Neutrophil (primary cell): ENCODE results near the gene CSAD.

Source experiments
- H3K27ac ChIP-seq: fragments of 200-600 bp; sonication (generic); 2 replicates; pipeline ENCODE4 v1.5.1; 2016; ENCODE audit warnings: mild to moderate bottlenecking, moderate library complexity
- H3K27me3 ChIP-seq: fragments of 200-600 bp; sonication (generic); 2 replicates; pipeline ENCODE4 v1.6.0; 2016; ENCODE audit warnings: mild to moderate bottlenecking
- H3K36me3 ChIP-seq: fragments of 200-600 bp; sonication (generic); 2 replicates; pipeline ENCODE4 v1.5.1; 2017
- H3K4me1 ChIP-seq, 2 experiments: fragments of 200-600 bp in 1 of 2; sonication (generic) in 1 of 2; 1 replicate in 1 of 2; 2 replicates in 1 of 2; pipeline versions ENCODE4 v1.5.1 to v1.6.1; 2013 to 2016; ENCODE audit warnings: low read depth in 1 of 2, low read length in 1 of 2, mild to moderate bottlenecking in 1 of 2, moderate library complexity in 1 of 2; ENCODE audit not compliant: control insufficient read depth in 1 of 2, insufficient read depth in 1 of 2
- H3K4me3 ChIP-seq, 2 experiments: fragments of 200-600 bp in 1 of 2; sonication (generic) in 1 of 2; 1 replicate in 1 of 2; 2 replicates in 1 of 2; pipeline ENCODE4 v1.5.1; 2013 to 2016; ENCODE audit warnings: low read depth in 1 of 2, low read length in 1 of 2, mild to moderate bottlenecking in 1 of 2, moderate library complexity in 1 of 2
- H3K9me3 ChIP-seq: fragments of 200-600 bp; sonication (generic); 2 replicates; pipeline ENCODE4 v1.5.1; 2016
- TF ChIP-seq, protein P1 (sequence below): fragments of 200-600 bp; sonication (generic); IDR thresholded peaks from 2 replicates; pipeline ENCODE4 v1.5.1; 2016; ENCODE audit warnings: antibody characterized with exemption

The CSAD gene

DNA sequence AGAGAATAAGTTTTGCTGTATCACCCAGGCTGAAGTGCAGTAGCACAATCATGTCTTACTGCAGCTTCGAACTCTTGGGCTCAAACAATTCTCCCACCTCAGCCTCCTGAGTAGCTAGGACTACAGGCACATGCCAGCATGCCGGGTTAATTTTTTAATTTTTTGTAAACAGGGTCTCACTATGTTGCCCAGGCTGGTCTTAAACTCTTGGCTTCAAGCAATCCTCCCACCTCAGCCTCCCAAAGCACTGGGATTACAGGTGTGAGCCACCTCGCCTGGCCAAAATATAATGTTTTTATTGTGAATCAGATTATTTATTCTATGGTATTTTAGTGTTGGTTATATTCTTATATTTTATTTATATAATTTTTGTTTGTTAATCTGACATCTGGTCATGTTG lies 4.0 kb downstream of the CSAD start:
- Histone ChIP-seq H3K4me3 (no peak overlapping the region), H3K36me3 (peaks cover 17% of the 10 kb centered on the region), H3K4me1 (peaks cover 18 to 19% of the 10 kb centered on the region in 2 experiments), H3K27me3 (no peaks in the 10 kb centered on the region), H3K27ac (no peak overlapping the region), H3K9me3 (no peaks in the 10 kb centered on the region)
- TF ChIP-seq, protein P1, sequence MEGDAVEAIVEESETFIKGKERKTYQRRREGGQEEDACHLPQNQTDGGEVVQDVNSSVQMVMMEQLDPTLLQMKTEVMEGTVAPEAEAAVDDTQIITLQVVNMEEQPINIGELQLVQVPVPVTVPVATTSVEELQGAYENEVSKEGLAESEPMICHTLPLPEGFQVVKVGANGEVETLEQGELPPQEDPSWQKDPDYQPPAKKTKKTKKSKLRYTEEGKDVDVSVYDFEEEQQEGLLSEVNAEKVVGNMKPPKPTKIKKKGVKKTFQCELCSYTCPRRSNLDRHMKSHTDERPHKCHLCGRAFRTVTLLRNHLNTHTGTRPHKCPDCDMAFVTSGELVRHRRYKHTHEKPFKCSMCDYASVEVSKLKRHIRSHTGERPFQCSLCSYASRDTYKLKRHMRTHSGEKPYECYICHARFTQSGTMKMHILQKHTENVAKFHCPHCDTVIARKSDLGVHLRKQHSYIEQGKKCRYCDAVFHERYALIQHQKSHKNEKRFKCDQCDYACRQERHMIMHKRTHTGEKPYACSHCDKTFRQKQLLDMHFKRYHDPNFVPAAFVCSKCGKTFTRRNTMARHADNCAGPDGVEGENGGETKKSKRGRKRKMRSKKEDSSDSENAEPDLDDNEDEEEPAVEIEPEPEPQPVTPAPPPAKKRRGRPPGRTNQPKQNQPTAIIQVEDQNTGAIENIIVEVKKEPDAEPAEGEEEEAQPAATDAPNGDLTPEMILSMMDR, result no peak

DNA sequence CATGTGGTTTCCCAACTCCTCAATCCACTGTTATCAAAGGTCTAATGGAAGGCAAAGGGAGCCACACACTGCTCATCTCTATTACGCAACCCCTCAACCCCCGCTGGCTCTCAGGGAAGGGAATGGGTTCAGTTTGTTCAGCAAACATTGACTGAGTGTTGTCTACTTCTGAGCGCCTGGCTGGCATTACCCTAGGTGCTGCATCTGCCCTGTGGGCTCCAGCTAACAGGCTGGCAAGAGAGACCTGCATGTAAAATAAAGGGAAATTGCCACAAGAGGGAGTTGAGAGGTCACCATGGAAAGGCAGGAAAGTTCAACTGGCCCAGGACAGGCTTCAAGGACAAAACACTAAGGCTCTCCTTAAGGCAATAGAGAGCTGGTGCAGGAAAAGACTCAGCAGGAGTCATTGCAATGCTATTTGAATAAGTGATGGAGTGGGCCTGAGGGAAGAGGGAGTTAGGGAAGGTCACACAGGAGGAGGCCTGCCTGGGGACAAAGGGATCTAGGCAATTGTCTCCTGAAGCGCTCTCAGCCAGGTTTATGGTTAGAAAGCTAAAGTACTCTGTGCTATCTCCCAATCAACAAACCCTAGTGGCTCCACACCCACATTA lies 5.7 kb downstream of the CSAD start:
- H3K4me1 ChIP-seq, result peaks cover 8% of the 10 kb centered on the region in 2 experiments
- TF ChIP-seq, protein P1, result no peak

DNA sequence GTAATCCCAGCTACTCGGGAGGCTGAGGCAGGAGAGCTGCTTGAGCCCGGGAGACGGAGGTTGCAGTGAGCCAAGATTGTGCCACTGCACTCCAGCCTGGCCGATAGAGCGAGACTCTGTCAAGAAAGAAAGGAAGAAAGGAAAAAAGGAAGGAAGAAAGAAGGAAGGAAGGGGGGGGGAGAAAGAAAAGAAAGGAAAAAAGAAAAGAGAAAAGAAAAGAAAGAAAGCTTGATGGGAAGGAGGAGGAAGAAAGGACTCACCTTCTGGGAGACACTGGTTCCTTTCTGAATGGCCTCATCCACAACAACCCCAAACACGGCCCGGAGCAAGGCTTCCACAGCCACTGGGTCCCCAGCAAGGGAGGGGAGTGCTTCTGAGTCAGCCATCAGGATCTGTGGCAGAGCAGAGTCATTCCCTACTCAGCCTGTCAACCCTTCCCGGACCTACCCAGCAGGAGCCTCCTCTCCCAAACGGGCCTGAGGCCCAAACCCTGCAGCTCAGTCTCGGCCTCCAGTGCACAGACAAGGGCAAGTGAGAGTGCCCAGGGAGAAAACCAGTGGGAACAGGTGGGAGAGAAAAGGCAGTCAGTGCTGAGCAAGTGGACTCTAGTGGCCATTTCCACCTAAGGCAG lies 7.5 kb downstream of the CSAD start:
- no peaks in the 10 kb centered on the region for H3K9me3 ChIP-seq
- TF ChIP-seq, protein P1, result no peak
- H3K27me3 ChIP-seq, result no peaks in the 10 kb centered on the region
- no peak overlapping the region for H3K4me3 ChIP-seq
- peaks cover 39% of the 10 kb centered on the region for H3K36me3 ChIP-seq
- H3K27ac ChIP-seq, result no peak overlapping the region
- no peaks in the 10 kb centered on the region for H3K4me1 ChIP-seq

More for the DNA sequence above, 5.7 kb downstream of the CSAD start:
- Histone ChIP-seq H3K27ac (no peak overlapping the region), H3K4me3 (no peak overlapping the region), H3K9me3 (no peaks in the 10 kb centered on the region), H3K27me3 (no peaks in the 10 kb centered on the region), H3K36me3 (peaks cover 34% of the 10 kb centered on the region)

DNA sequence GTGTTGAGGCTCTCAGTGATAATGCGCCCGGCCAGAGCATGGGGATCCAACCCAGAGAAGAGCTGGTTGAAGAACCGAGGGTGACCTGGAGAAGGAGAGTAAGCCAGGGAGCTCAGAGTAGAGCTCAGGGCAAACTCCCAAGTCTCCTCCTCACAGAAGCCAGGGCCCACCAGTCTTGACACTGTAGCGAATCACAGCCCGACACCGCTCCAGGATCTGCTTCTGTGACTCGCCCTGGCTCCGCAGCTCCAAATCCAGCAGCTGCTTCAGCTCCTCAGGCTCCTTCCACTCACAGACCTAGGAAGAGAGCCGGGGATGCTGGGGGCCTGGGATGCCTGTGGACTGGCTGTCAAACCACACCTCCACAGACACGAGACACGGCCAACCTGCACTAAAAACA lies 8.4 kb downstream of the CSAD start:
- H3K4me1 ChIP-seq, result no peaks in the 10 kb centered on the region
- TF ChIP-seq, protein P1, result no peak

DNA sequence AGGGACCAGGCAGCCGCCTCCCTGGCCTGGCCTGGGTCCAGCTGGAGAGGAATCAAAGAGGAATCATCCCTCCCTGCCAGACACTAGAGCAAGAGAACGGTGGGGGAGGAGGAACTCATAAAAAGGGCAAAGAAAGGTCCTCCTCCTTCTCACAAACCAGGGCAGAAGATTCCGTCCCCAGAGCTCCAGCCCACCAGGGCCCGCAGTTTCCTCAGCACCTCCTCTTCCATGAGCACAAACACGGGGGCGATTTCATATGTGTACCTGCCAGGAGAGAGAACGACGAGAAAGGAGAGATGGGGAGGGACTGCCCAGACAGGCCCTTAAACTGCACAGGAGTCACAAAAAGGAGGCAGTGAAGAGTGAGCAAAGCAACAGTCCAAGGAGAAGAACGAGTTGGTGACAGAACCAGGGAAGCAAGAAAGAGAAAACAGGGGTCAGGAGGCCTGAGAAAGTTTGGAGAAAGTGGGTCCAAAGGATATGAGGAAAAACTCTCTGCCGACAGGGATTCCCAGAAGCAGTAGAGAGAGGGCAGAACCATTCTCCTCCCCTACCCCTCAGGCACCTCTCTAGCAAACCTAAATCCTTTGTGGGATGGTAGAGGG lies 8.9 kb downstream of the CSAD start:
- no peak overlapping the region for H3K27ac ChIP-seq
- no peaks in the 10 kb centered on the region for H3K9me3 ChIP-seq
- peaks cover 49% of the 10 kb centered on the region for H3K36me3 ChIP-seq
- H3K4me3 ChIP-seq, result no peak overlapping the region
- no peaks in the 10 kb centered on the region for H3K27me3 ChIP-seq
- TF ChIP-seq, protein P1, result no peak
- no peaks in the 10 kb centered on the region for H3K4me1 ChIP-seq

More for the DNA sequence above, 8.4 kb downstream of the CSAD start:
- Histone ChIP-seq H3K9me3 (no peaks in the 10 kb centered on the region), H3K36me3 (peaks cover 45% of the 10 kb centered on the region), H3K27ac (no peak overlapping the region), H3K4me3 (no peak overlapping the region), H3K27me3 (no peaks in the 10 kb centered on the region)
